HEK293 (cell line): ENCODE data around the gene TPRN.

ENCODE experiments used
- KLF16 ChIP-seq: fragments of 450-650 bp; formaldehyde crosslinking; IDR thresholded peaks from 2 replicates; pipeline ENCODE4 v1.5.1; 2017; ENCODE audit warnings: missing biosample characterization, missing genetic modification characterization
- PRDM4 ChIP-seq: fragments of 450-650 bp; formaldehyde crosslinking; IDR thresholded peaks from 2 replicates; pipeline ENCODE4 v1.5.1; 2017; ENCODE audit warnings: missing biosample characterization, missing genetic modification characterization
- REPIN1 ChIP-seq: fragments of 450-650 bp; formaldehyde crosslinking; IDR thresholded peaks from 2 replicates; pipeline ENCODE4 v1.5.1; 2017; ENCODE audit warnings: missing biosample characterization, missing genetic modification characterization, low read depth
- SCRT1 ChIP-seq: fragments of 450-650 bp; formaldehyde crosslinking; IDR thresholded peaks from 2 replicates; pipeline ENCODE4 v1.5.1; 2016; ENCODE audit warnings: missing biosample characterization, missing genetic modification characterization, borderline replicate concordance
- TRIM28 ChIP-seq: IDR thresholded peaks from 2 replicates; pipeline ENCODE4 v1.6.1; 2011; ENCODE audit warnings: low read length, control low read depth, borderline replicate concordance
- ZNF10 ChIP-seq: fragments of 450-650 bp; formaldehyde crosslinking; IDR thresholded peaks from 2 replicates; pipeline ENCODE4 v1.5.1; 2017; ENCODE audit warnings: missing biosample characterization, missing genetic modification characterization
- ZNF121 ChIP-seq: fragments of 450-650 bp; formaldehyde crosslinking; IDR thresholded peaks from 2 replicates; pipeline ENCODE4 v1.5.1; 2016; ENCODE audit warnings: missing biosample characterization, missing genetic modification characterization
- ZNF133 ChIP-seq: fragments of 450-650 bp; formaldehyde crosslinking; IDR thresholded peaks from 2 replicates; pipeline ENCODE4 v1.5.1; 2016; ENCODE audit warnings: missing biosample characterization, missing genetic modification characterization
- ZNF157 ChIP-seq: fragments of 450-650 bp; formaldehyde crosslinking; IDR thresholded peaks from 2 replicates; pipeline ENCODE4 v1.5.1; 2016; ENCODE audit warnings: missing biosample characterization, missing genetic modification characterization
- ZNF214 ChIP-seq: fragments of 450-650 bp; formaldehyde crosslinking; IDR thresholded peaks from 2 replicates; pipeline ENCODE4 v1.5.1; 2017; ENCODE audit warnings: missing biosample characterization, mild to moderate bottlenecking, missing genetic modification characterization, borderline replicate concordance
- ZNF23 ChIP-seq: fragments of 450-650 bp; formaldehyde crosslinking; IDR thresholded peaks from 2 replicates; pipeline ENCODE4 v1.5.1; 2016; ENCODE audit warnings: missing biosample characterization, missing genetic modification characterization, borderline replicate concordance
- ZNF24 ChIP-seq: fragments of 450-650 bp; formaldehyde crosslinking; IDR thresholded peaks from 2 replicates; pipeline ENCODE4 v1.5.1; 2016; ENCODE audit warnings: missing biosample characterization, missing genetic modification characterization
- ZNF398 ChIP-seq: fragments of 450-650 bp; formaldehyde crosslinking; IDR thresholded peaks from 2 replicates; pipeline ENCODE4 v1.5.1; 2017; ENCODE audit warnings: missing biosample characterization, missing genetic modification characterization
- ZNF433 ChIP-seq: fragments of 450-650 bp; formaldehyde crosslinking; IDR thresholded peaks from 2 replicates; pipeline ENCODE4 v1.5.1; 2016; ENCODE audit warnings: missing biosample characterization, missing genetic modification characterization, low read depth
- ZNF514 ChIP-seq: fragments of 450-650 bp; formaldehyde crosslinking; IDR thresholded peaks from 2 replicates; pipeline ENCODE4 v1.5.1; 2016; ENCODE audit warnings: missing biosample characterization, missing genetic modification characterization
- ZNF555 ChIP-seq: fragments of 450-650 bp; formaldehyde crosslinking; conservative IDR thresholded peaks from 2 replicates; pipeline ENCODE4 v1.5.1; 2017; ENCODE audit warnings: missing biosample characterization, mild to moderate bottlenecking, missing genetic modification characterization, inconsistent platforms
- ZNF561 ChIP-seq: fragments of 450-650 bp; IDR thresholded peaks from 2 replicates; pipeline ENCODE4 v1.5.1; 2018; ENCODE audit warnings: missing biosample characterization, missing genetic modification characterization, borderline replicate concordance
- ZNF585B ChIP-seq: fragments of 450-650 bp; formaldehyde crosslinking; IDR thresholded peaks from 2 replicates; pipeline ENCODE4 v1.5.1; 2016; ENCODE audit warnings: missing biosample characterization, missing genetic modification characterization
- ZNF623 ChIP-seq: fragments of 450-650 bp; formaldehyde crosslinking; IDR thresholded peaks from 2 replicates; pipeline ENCODE4 v1.5.1; 2016; ENCODE audit warnings: missing biosample characterization, missing genetic modification characterization
- ZNF624 ChIP-seq: fragments of 450-650 bp; formaldehyde crosslinking; IDR thresholded peaks from 2 replicates; pipeline ENCODE4 v1.5.1; 2017; ENCODE audit warnings: missing biosample characterization, missing genetic modification characterization
- ZNF660 ChIP-seq: fragments of 450-650 bp; IDR thresholded peaks from 2 replicates; pipeline ENCODE4 v1.5.1; 2018; ENCODE audit warnings: missing biosample characterization, mild to moderate bottlenecking, missing genetic modification characterization
- ZNF701 ChIP-seq: fragments of 450-650 bp; formaldehyde crosslinking; IDR thresholded peaks from 2 replicates; pipeline ENCODE4 v1.5.1; 2016; ENCODE audit warnings: missing biosample characterization, missing genetic modification characterization
- ZNF707 ChIP-seq: fragments of 450-650 bp; formaldehyde crosslinking; IDR thresholded peaks from 2 replicates; pipeline ENCODE4 v1.5.1; 2016; ENCODE audit warnings: missing biosample characterization, missing genetic modification characterization
- ZNF747 ChIP-seq: fragments of 450-650 bp; formaldehyde crosslinking; IDR thresholded peaks from 2 replicates; pipeline ENCODE4 v1.5.1; 2016; ENCODE audit warnings: missing biosample characterization, missing genetic modification characterization
- ZNF76 ChIP-seq: fragments of 450-650 bp; formaldehyde crosslinking; IDR thresholded peaks from 2 replicates; pipeline ENCODE4; 2016; ENCODE audit warnings: low read depth, missing biosample characterization, missing genetic modification characterization, borderline replicate concordance
- ZNF776 ChIP-seq: fragments of 450-650 bp; formaldehyde crosslinking; IDR thresholded peaks from 2 replicates; pipeline ENCODE4 v1.5.0; 2017; ENCODE audit warnings: missing biosample characterization, missing genetic modification characterization, borderline replicate concordance
- ZNF785 ChIP-seq: fragments of 450-650 bp; formaldehyde crosslinking; IDR thresholded peaks from 2 replicates; pipeline ENCODE4 v1.5.1; 2016; ENCODE audit warnings: missing biosample characterization, missing genetic modification characterization
- ZNF837 ChIP-seq: fragments of 450-650 bp; formaldehyde crosslinking; IDR thresholded peaks from 2 replicates; pipeline ENCODE4 v1.5.1; 2016; ENCODE audit warnings: missing biosample characterization, missing genetic modification characterization
- TF ChIP-seq, protein P1 (sequence below): fragments of 450-650 bp; formaldehyde crosslinking; conservative IDR thresholded peaks from 2 replicates; pipeline ENCODE4 v1.5.1; 2016; ENCODE audit warnings: low read depth, missing biosample characterization, missing genetic modification characterization
- TF ChIP-seq, protein P2 (sequence below): fragments of 450-650 bp; IDR thresholded peaks from 2 replicates; pipeline ENCODE4 v1.5.1; 2018; ENCODE audit warnings: missing biosample characterization, mild to moderate bottlenecking, missing genetic modification characterization
- TF ChIP-seq, protein P3 (sequence below): fragments of 450-650 bp; formaldehyde crosslinking; optimal IDR thresholded peaks from 2 replicates; pipeline ENCODE3; 2016; ENCODE audit warnings: missing biosample characterization, mild to moderate bottlenecking, missing genetic modification characterization

TPRN gene

GRCh38 chr9:137240318-137240840, 39.8 kb upstream of the TPRN start (continued):
- TF ChIP-seq PRDM4 = peak; percentile 40; the same call in 1 of the 2 replicates
- TF ChIP-seq ZNF133 (tag by site-specific recombination) = no peak
- TF ChIP-seq, protein P1, sequence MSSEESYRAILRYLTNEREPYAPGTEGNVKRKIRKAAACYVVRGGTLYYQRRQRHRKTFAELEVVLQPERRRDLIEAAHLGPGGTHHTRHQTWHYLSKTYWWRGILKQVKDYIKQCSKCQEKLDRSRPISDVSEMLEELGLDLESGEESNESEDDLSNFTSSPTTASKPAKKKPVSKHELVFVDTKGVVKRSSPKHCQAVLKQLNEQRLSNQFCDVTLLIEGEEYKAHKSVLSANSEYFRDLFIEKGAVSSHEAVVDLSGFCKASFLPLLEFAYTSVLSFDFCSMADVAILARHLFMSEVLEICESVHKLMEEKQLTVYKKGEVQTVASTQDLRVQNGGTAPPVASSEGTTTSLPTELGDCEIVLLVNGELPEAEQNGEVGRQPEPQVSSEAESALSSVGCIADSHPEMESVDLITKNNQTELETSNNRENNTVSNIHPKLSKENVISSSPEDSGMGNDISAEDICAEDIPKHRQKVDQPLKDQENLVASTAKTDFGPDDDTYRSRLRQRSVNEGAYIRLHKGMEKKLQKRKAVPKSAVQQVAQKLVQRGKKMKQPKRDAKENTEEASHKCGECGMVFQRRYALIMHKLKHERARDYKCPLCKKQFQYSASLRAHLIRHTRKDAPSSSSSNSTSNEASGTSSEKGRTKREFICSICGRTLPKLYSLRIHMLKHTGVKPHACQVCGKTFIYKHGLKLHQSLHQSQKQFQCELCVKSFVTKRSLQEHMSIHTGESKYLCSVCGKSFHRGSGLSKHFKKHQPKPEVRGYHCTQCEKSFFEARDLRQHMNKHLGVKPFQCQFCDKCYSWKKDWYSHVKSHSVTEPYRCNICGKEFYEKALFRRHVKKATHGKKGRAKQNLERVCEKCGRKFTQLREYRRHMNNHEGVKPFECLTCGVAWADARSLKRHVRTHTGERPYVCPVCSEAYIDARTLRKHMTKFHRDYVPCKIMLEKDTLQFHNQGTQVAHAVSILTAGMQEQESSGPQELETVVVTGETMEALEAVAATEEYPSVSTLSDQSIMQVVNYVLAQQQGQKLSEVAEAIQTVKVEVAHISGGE (tag by site-specific recombination) = peak; percentile 57
- TF ChIP-seq ZNF23 (tag by site-specific recombination) = no peak
- TF ChIP-seq SCRT1 (tag by site-specific recombination) = no peak
- TF ChIP-seq ZNF76 = peak; percentile 84; the same call in 1 of the 2 replicates
- no peak for TF ChIP-seq ZNF747
- TF ChIP-seq ZNF624 (tag by site-specific recombination) = no peak
- peak; percentile 74; the same call in 1 of the 2 replicates for TF ChIP-seq ZNF121
- no peak for TF ChIP-seq REPIN1 (tag by site-specific recombination)
- TF ChIP-seq ZNF157 (tag by site-specific recombination) = no peak
- TF ChIP-seq KLF16 (tag by site-specific recombination) = peak; percentile 95
- peak; percentile 69 for TF ChIP-seq ZNF10 (tag by site-specific recombination)
- no peak for TF ChIP-seq TRIM28
- no peak for TF ChIP-seq ZNF514 (tag by site-specific recombination)
- TF ChIP-seq ZNF24 (tag by site-specific recombination) = peak; percentile 52; the same call in 1 of the 2 replicates
- TF ChIP-seq ZNF433 (tag by site-specific recombination) = no peak
- no peak for TF ChIP-seq ZNF837 (tag by site-specific recombination)
- peak; percentile 75 for TF ChIP-seq ZNF561
- TF ChIP-seq ZNF398 (tag by site-specific recombination) = peak; percentile 97
- TF ChIP-seq ZNF623 (tag by site-specific recombination) = no peak
- TF ChIP-seq, protein P2, sequence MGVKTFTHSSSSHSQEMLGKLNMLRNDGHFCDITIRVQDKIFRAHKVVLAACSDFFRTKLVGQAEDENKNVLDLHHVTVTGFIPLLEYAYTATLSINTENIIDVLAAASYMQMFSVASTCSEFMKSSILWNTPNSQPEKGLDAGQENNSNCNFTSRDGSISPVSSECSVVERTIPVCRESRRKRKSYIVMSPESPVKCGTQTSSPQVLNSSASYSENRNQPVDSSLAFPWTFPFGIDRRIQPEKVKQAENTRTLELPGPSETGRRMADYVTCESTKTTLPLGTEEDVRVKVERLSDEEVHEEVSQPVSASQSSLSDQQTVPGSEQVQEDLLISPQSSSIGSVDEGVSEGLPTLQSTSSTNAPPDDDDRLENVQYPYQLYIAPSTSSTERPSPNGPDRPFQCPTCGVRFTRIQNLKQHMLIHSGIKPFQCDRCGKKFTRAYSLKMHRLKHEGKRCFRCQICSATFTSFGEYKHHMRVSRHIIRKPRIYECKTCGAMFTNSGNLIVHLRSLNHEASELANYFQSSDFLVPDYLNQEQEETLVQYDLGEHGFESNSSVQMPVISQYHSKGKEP (tag by site-specific recombination) = 0 out of 2 replicates have a peak, but pooled peaks have one; percentile 20
- TF ChIP-seq ZNF701 (tag by site-specific recombination) = no peak
- peak; percentile 93 for TF ChIP-seq ZNF660 (tag by site-specific recombination)
- TF ChIP-seq ZNF555 (tag by site-specific recombination) = no peak
- no peak for TF ChIP-seq ZNF585B (tag by site-specific recombination)
- no peak for TF ChIP-seq ZNF214 (tag by site-specific recombination)
- peak; percentile 40; the same call in 1 of the 2 replicates for TF ChIP-seq ZNF707 (tag by site-specific recombination)
- TF ChIP-seq ZNF785 (tag by site-specific recombination) = peak; percentile 99
- TF ChIP-seq, protein P3, sequence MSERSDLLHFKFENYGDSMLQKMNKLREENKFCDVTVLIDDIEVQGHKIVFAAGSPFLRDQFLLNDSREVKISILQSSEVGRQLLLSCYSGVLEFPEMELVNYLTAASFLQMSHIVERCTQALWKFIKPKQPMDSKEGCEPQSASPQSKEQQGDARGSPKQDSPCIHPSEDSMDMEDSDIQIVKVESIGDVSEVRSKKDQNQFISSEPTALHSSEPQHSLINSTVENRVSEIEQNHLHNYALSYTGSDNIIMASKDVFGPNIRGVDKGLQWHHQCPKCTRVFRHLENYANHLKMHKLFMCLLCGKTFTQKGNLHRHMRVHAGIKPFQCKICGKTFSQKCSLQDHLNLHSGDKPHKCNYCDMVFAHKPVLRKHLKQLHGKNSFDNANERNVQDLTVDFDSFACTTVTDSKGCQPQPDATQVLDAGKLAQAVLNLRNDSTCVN (tag by site-specific recombination) = peak; percentile 98
- no peak for TF ChIP-seq ZNF776 (tag by site-specific recombination)
